HG03175 (cell line): ENCODE data around the gene RFLNA.

ENCODE experiments used
- ATAC-seq: cut with Tn5 transposase; IDR thresholded peaks from one replicate; pipeline ENCODE4 v1.9.1; 2021; ENCODE audit warnings: mild to moderate bottlenecking, moderate library complexity; ENCODE audit not compliant: unreplicated experiment

The RFLNA gene

DNA sequence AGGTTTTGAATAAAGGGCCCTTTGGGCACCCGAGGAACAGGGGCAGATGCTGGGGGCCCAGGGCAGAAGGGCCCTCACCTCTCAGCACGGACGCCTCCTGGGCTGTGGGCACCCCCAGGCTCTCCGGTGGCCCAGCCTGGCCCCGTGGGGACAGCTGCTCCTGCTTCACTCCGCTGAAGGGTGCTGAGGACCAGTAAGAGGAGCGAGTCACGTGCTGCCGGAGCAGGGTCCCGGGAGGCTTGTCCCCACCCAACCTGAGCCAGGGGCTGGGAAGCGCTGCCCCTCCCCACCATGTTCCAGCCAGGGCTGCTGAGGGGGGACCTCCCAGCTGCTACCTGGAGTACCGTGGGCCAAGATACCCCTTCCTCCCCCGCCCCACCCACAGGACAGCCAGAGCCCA, 59.5 kb downstream of the RFLNA start:
- ATAC-seq, result no peak

DNA sequence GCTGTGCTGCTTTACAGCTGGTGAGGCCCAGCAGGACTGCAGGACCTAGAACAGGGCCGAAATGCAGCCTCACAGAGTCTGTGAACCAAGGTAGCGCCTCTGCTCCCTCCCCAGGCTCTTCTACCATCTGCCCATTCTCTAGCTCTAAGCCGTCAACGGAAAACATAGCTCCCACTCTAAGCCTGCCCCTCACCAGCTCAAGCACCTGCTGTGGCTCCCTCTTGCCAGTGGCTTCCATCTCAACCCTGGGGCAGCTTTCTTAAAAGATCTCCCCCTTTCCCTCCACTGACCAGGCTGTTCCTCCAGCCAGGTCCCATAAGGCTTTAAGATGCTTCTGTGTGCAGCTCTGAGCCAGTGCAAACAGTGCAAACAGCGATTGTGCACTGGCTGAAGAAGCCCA, 61.3 kb downstream of the RFLNA start:
- no peak for ATAC-seq

DNA sequence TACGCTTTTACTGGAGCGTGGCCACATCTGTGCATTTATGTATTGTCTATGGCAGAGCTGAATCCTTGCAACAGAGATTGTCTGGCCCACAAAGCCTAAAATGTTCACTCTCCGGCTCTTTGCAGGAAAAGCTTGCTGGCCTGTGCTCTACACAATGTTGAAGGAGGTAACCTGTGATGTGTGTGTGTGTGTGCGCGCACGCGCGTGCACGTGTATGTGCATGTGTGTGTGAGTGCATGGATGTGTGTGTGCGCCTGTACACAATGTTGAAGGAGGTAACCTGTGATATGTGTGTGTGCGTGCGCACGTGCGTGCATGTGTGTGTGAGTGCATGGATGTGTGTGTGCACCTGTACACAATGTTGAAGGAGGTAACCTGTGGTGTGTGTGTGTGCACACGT, 62.7 kb downstream of the RFLNA start:
- no peak for ATAC-seq

DNA sequence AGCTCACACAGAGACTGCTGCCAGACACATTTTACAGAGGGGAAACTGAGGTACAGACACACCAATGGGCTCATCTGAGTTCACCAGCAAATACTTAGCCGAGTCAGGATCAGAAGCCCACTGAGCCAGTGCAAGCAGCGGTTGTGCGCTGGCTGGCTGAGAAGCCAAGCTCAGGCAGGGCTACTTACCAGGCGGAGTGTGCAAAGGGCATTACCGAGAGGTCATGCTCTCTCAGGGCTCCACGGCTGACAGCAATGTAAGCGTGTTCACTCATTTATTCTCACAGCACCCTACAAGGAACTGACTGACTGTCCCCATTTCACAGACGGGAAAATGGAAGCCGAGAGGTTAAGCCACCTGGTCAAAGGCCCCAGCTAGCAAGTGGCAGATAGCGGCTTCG, 63.7 kb downstream of the RFLNA start:
- ATAC-seq, result no peak

DNA sequence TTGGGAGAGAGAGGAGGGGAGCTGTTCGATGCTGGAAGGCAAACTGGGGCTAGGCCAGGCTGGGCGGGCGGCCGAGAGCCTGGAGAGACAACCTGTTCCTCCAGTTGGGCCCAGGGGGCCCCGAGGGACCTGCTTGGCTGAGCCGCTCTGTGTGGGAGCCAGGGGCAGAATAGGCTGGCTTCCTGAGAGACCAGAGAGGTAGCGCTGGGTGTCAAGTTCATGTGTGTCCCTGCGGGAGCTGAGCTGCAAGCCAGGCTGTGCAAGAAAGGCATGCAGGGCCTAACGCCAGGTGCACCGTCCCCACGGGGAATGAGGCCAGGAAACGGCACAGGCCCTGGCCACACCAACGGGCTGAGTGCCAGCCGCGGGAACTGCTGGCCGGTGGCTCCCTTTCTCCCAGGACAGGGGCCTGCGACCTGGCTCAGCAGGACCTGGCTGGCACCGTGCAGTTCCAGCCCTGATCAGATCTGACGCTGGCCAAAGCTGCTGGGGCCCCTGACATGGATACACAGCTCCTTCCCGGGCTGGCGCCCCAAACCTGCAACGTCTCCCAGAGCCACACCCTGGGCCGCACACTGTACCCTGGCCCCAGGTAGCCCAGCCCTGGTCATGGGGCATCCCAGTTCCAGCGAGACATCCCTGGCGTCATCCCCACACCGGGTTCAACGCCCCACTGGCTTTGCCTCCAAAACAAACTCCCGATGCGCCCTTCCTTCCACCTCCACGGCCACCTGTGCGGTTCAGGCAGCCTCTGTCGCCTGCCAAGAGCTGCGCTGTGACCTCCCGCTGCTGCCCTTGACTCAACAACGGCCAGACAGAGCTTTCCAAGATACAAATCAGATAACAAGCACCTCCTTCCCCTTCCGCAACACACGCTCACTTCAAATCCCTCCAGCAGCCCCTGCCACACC, 65.0 kb downstream of the RFLNA start:
- no peak for ATAC-seq

DNA sequence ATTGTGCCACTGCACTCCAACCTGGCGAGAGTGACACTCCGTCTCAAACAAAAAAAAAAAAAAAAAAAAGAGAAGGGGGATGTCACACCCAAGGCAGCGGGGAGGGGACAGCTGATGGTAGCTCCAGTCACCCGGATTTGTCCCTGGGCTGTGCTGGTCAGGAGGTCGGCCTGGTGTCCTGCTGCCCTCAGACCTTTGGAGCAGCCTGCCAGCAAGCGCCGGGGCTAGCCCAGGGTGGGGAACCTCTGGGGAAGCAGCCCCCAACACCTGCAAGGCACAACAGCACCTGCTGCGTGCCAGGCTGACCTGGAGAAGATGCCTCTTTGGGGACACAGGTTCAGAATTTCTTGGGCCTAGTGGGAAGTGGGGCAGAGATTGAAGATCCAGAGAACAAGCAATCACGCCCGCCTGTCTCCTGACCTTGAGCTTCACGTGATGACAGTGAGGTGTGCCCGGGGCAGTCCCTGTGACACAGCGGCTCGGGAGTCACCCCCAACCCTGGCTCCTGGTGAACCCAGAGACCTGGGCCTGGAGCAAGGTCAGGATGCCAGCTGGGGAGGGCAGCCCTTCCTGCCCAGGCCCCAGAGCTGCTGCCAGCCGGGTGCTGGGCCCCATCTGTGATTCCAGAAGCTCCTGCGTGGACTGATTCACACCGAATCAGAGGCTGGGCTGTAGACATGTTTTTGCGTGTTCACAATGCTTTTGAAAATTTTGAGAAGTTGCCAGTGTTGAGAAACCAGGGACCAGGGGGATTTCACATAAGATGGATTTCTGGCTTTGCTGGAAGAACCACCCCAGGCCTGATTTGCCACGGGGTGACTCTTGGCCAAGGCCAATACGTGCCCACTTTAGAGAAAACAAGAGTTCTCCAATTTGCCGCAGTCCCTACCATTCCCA, 66.4 kb downstream of the RFLNA start:
- ATAC-seq, result no peak

DNA sequence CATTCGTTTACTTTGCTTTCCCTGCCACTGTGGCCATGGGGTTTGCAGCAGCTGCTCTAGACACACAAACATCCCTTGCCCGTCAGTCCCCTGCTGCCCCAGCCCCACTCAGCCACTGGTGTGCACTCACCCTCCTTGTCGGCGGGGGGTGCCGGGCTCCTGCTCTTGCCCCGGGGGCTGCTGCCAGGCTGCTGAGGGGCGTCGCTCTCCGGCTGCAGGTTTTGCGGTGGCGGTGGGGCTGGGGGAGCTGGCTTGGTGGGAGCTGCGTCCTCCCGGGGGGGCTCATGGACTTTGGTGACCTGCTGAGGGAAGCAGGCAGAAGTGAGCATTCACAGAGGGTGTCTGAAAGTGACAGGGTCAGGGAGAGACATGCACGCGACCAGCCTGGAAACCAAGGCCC, 67.1 kb downstream of the RFLNA start:
- no peak for ATAC-seq

DNA sequence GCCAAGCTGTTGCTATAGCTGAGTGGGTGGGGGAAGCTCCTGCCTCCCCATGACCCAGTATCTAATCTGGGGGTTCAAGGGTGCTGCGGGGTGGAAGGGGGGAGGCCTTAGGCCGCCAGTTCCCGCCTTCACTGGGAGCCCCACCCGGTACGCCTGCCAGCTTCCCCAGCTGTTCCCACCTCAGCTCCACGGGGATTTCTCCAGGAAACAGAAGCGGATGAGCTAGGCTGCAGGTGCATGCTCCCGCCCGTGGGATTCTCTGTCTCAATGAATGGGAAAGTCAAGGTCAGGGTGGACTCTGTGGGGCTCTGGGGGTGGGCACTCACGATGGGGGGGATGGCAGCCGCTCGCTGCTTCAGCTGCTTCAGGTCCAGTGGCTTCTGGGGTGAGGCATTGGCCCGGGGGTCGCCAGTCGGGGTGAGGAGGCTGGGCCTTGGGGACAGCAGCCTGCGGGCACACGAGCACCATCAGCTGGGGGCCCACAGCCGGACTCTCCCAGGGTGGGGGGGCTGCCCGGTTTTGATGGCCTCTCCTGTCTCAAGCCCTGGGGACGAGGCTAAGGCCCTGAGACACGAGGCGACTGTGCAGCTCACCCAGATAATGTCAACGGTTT, 68.6 kb downstream of the RFLNA start:
- no peak for ATAC-seq

DNA sequence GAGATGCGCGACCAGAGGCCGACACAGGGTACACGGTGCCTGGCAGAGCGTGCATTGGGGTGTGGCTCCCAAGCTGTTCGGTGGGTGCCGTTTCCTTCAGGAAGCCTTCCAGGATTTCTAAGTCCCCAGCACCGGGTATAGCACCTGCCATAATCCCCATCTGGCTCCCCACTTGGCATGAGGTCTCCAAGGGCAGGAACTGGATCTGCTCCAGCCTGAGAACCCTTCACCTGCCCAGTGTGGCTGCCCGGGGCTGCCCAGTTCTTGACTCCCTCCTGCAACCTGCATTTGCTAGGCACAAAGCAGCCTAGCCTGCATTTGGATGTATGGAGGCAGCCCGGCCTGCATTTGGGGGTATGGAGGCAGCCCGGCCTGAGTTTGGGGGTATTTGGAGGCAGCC, 69.7 kb downstream of the RFLNA start:
- ATAC-seq, result no peak
